ENCODE results near the gene VIM. TPM values are rescaled to one million over a fixed set of nuclear protein-coding genes. Genes with fewer than 3 reads are reported as not detected.

The VIM gene
- total and polyA plus RNA-seq, 4 experiments from 2014 or later: 309 to 696 (median 667) TPM

DNA sequence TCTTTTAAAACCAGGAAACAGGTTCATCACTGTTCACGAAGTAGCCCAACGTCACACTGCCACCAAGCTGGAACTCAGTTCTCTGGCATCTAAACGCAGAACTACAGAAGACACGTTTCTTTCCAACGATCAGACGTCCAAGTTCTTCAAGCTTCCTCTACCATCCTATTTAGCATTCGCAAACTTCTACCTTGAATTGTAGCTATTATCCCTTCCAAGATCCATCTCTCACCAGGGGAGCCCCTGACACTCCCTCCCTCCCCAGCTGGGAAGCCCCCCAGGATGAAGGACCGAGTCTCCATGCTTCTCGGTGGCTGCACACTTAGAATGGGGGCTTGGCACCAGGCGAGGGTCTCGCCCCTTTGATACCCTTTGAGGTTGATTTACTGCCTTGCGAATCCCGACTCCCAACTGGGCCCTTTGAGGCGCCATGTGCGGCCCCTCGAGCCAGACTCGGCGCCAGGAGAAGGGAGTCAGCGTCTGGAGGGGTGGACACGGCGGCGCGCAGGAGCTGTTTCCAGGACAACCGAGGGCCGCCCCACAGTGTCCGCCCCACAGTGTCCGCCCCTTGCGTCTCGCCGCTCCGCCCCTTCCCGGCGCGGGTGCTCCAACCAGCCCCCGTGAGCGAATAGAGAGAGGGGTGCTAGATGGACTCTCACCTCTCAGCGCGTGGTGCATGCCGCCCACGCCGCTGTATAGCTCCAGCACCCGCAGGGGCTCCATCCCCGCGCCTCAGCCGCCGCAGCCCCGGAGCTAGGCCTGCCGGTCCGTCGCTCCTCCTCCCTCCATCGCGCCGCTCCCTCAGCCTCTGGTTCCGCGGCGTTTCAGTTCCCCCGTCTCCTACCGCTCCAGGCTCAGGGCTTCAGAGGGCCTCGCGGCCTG is 26.9 kb upstream of the VIM start, which contains the start of gene TRDMT1:
TRDMT1 (minus strand) TSS at position 761 of the 882 bp plus-strand sequence; CDS start at position 723, 38 bp downstream.
- Histone ChIP-seq H3K9me3 (ENCODE audit: control insufficient read depth in 1 of 2, low read length in 2 of 2) (no peaks in the 10 kb centered on the region), H3K4me1 (ENCODE audit: insufficient read depth, low read length) (peaks cover 27% of the 10 kb centered on the region), H3K27me3 (ENCODE audit: insufficient read depth, low read length) (no peaks in the 10 kb centered on the region), H3K36me3 (ENCODE audit: insufficient read depth, low read length) (no peaks in the 10 kb centered on the region), H3K4me3 (ENCODE audit: low read length in 2 of 2) (peak within 1 kb of the TSS; percentile 72 to 89), H3K27ac (ENCODE audit: low read depth, low read length) (peak within 1 kb of the TSS; percentile 95)
- no peaks in the 10 kb centered on the region for H3K9me3 Mint-ChIP-seq
- peak; percentile 79 to 84 (median 80) for DNase-seq
- no peaks in the 10 kb centered on the region for H3K27me3 Mint-ChIP-seq
- H3K36me3 Mint-ChIP-seq: peaks cover 0 to 9% of the 10 kb centered on the region in 2 donors
- POLR2A ChIA-PET (ENCODE audit: partially characterized antibody): interaction anchor here (0.8 to 11.4 kb wide), 18 partner anchors 9 to 396 kb away, joined by 3 to 483 read pairs (median 4); partner anchors contain the start of genes RSU1 and VIM
- H3K4me3 Mint-ChIP-seq: peak within 1 kb of the TSS; percentile 91 to 98 (median 95)
- CTCF ChIA-PET (ENCODE audit: partially characterized antibody): interaction anchor here (0.8 to 3.5 kb wide), 15 partner anchors 11 to 359 kb away, joined by 3 to 60 read pairs (median 4); partner anchors contain the start of gene VIM
- H3K27ac Mint-ChIP-seq: peak within 1 kb of the TSS; percentile 98 to 99 (median 99)
- intact Hi-C loops (cut with micrococcal nuclease): loop anchor here (1.0 to 5.0 kb wide), 3 partner anchors 29 to 384 kb away; partner anchors contain the start of gene RSU1
- peaks cover 22 to 56% (median 40%) of the 10 kb centered on the region in 4 donors for H3K4me1 Mint-ChIP-seq

DNA sequence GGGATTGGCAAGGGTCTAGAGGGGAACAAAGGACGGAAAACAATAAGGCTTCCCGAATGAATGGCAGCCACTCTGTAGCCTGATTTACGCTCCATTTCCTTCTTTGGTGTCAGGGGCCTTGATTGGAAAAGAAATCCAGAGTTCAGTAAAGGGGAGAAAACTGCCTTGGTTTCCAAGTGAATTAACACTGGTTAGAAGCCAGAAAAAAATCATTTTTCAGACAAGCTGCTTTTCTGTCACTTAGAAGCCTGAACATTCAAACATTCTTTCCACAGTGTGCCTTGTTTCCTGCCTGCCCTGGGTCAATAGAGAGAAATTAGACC is 26.3 kb upstream of the VIM start:
- Mint-ChIP-seq H3K36me3 (peaks cover 0 to 9% of the 10 kb centered on the region in 2 donors), H3K4me1 (peaks cover 25 to 60% (median 46%) of the 10 kb centered on the region in 4 donors), H3K9me3 (no peaks in the 10 kb centered on the region), H3K27ac (peak overlapping the region; percentile 98 to 99 (median 99)), H3K27me3 (no peaks in the 10 kb centered on the region), H3K4me3 (peak overlapping the region; percentile 91 to 98 (median 95))
- ChIA-PET CTCF (ENCODE audit: partially characterized antibody) (interaction anchor here (0.8 to 3.5 kb wide), 10 partner anchors 17 to 357 kb away, joined by 3 to 60 read pairs (median 4); partner anchors contain the start of gene VIM), POLR2A (ENCODE audit: partially characterized antibody) (interaction anchor here (0.8 to 11.4 kb wide), 18 partner anchors 9 to 396 kb away, joined by 3 to 483 read pairs (median 4); partner anchors contain the start of genes RSU1 and VIM)
- peaks cover 33% of the 10 kb centered on the region for H3K4me1 ChIP-seq (ENCODE audit: insufficient read depth, low read length)
- H3K9me3 ChIP-seq (ENCODE audit: control insufficient read depth in 1 of 2, low read length in 2 of 2): no peaks in the 10 kb centered on the region
- no peak for DNase-seq
- intact Hi-C loops (cut with micrococcal nuclease): loop anchor here (1.0 to 5.0 kb wide), 3 partner anchors 29 to 384 kb away; partner anchors contain the start of gene RSU1
- peak overlapping the region; percentile 95 for H3K27ac ChIP-seq (ENCODE audit: low read depth, low read length)
- no peaks in the 10 kb centered on the region for H3K36me3 ChIP-seq (ENCODE audit: insufficient read depth, low read length)
- H3K4me3 ChIP-seq (ENCODE audit: low read length in 2 of 2): peak overlapping the region; percentile 72 to 89
- H3K27me3 ChIP-seq (ENCODE audit: insufficient read depth, low read length): no peaks in the 10 kb centered on the region

DNA sequence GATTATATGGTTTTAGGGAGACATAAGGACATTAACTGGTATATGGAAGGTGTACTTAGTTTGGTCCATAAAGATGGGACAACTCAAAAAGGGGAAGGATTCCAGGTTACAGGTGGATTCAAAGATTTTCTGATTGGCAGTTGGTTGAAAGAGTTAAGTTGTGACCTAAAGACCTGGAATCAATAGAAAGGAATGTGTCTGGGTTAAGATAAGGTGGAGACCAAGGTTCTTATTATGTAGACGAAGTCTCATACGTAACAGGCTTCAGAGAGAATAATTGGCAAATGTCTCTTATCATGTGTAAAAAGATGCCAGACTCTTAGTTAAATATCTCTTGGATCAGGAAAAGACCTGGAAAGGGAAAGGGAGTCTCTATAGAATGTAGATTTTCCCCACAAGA is 25.5 kb upstream of the VIM start:
- H3K36me3 Mint-ChIP-seq: peaks cover 0 to 9% of the 10 kb centered on the region in 2 donors
- peaks cover 26 to 60% (median 49%) of the 10 kb centered on the region in 4 donors for H3K4me1 Mint-ChIP-seq
- H3K27ac ChIP-seq (ENCODE audit: low read depth, low read length): peak overlapping the region; percentile 95
- H3K27me3 ChIP-seq (ENCODE audit: insufficient read depth, low read length): no peaks in the 10 kb centered on the region
- ChIA-PET CTCF (ENCODE audit: partially characterized antibody) (interaction anchor here (3.5 kb wide), 1 partner anchor 27 kb away, joined by 60 read pairs; the partner anchor contains the start of gene VIM), POLR2A (ENCODE audit: partially characterized antibody) (interaction anchor here (2.0 to 11.4 kb wide), 6 partner anchors 11 to 178 kb away, joined by 10 to 483 read pairs (median 14); partner anchors contain the start of gene VIM)
- H3K4me1 ChIP-seq (ENCODE audit: insufficient read depth, low read length): peaks cover 36% of the 10 kb centered on the region
- H3K4me3 ChIP-seq (ENCODE audit: low read length in 2 of 2): no peak overlapping the region
- H3K9me3 ChIP-seq (ENCODE audit: control insufficient read depth in 1 of 2, low read length in 2 of 2): no peaks in the 10 kb centered on the region
- peak overlapping the region in 4 of 8 donors; percentile 11 to 50 (median 40) for H3K4me3 Mint-ChIP-seq
- intact Hi-C loops (cut with micrococcal nuclease): loop anchor here (5.0 kb wide), 1 partner anchor 385 kb away; the partner anchor contains the start of gene RSU1
- H3K27me3 Mint-ChIP-seq: no peaks in the 10 kb centered on the region
- H3K9me3 Mint-ChIP-seq: no peaks in the 10 kb centered on the region
- H3K27ac Mint-ChIP-seq: peak overlapping the region; percentile 57 to 99 (median 98)
- H3K36me3 ChIP-seq (ENCODE audit: insufficient read depth, low read length): no peaks in the 10 kb centered on the region
- DNase-seq: no peak

DNA sequence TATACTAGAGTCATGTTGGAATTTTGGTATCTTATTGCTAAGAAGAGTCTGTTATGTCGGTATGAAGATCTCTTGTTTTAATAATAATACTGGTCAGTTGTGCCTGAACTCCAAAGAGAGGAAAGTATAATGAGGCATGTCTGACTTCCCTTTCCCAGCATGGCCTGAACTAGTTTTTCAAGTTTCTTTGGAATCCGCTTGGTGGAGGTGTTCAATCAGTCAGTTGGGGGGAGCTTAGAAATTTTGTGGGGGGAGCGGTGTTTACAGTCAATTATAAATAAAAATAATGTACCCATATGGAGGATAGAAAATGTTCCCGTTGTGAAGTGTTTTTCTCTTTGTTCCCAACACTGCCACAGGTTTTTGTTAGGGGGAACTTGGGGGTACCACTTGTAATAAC is 25.0 kb upstream of the VIM start:
- H3K4me1 Mint-ChIP-seq: peaks cover 26 to 60% (median 49%) of the 10 kb centered on the region in 4 donors
- intact Hi-C loops (cut with micrococcal nuclease): loop anchor here (5.0 kb wide), 1 partner anchor 386 kb away; the partner anchor contains the start of gene RSU1
- no peak for DNase-seq
- H3K36me3 Mint-ChIP-seq: peaks cover 0 to 9% of the 10 kb centered on the region in 2 donors
- H3K4me1 ChIP-seq (ENCODE audit: insufficient read depth, low read length): peaks cover 36% of the 10 kb centered on the region
- peak overlapping the region in 6 of 7 donors; percentile 0 to 99 (median 51) for H3K27ac Mint-ChIP-seq
- H3K9me3 Mint-ChIP-seq: no peaks in the 10 kb centered on the region
- H3K27ac ChIP-seq (ENCODE audit: low read depth, low read length): no peak overlapping the region
- POLR2A ChIA-PET (ENCODE audit: partially characterized antibody): interaction anchor here (11.4 kb wide), 1 partner anchor 29 kb away, joined by 483 read pairs; the partner anchor contains the start of gene VIM
- H3K27me3 ChIP-seq (ENCODE audit: insufficient read depth, low read length): no peaks in the 10 kb centered on the region
- no peaks in the 10 kb centered on the region for H3K9me3 ChIP-seq (ENCODE audit: control insufficient read depth in 1 of 2, low read length in 2 of 2)
- CTCF ChIA-PET (ENCODE audit: partially characterized antibody): no interaction called here
- H3K36me3 ChIP-seq (ENCODE audit: insufficient read depth, low read length): no peaks in the 10 kb centered on the region
- H3K4me3 ChIP-seq (ENCODE audit: low read length in 2 of 2): no peak overlapping the region
- no peaks in the 10 kb centered on the region for H3K27me3 Mint-ChIP-seq
- H3K4me3 Mint-ChIP-seq: peak overlapping the region in 3 of 8 donors; percentile 27 to 67 (median 50)

DNA sequence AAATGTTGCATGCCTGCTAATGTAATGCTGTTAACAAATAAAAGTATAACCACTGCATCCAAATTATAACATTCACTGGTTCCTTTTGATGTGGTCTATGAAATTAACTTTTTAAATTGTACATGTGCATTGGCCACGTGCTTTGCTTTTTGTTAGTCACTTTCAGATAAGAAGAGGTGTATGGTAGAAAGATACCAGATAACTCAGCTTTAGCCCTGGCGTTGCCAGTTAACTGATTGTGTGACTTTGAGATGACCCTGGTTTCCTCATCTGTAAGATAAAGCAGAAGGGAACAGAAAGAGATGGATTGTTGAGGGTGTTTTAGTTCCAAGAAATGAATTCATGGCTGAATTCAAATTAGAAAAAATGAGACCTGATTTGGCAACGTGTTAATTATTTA is 24.6 kb upstream of the VIM start:
- H3K27ac ChIP-seq (ENCODE audit: low read depth, low read length): no peak overlapping the region
- H3K27me3 Mint-ChIP-seq: no peaks in the 10 kb centered on the region
- DNase-seq: no peak
- no peaks in the 10 kb centered on the region for H3K9me3 Mint-ChIP-seq
- peaks cover 36% of the 10 kb centered on the region for H3K4me1 ChIP-seq (ENCODE audit: insufficient read depth, low read length)
- no peaks in the 10 kb centered on the region for H3K9me3 ChIP-seq (ENCODE audit: control insufficient read depth in 1 of 2, low read length in 2 of 2)
- H3K4me1 Mint-ChIP-seq: peaks cover 26 to 62% (median 50%) of the 10 kb centered on the region in 4 donors
- H3K36me3 Mint-ChIP-seq: peaks cover 0 to 9% of the 10 kb centered on the region in 2 donors
- intact Hi-C loops (cut with micrococcal nuclease): loop anchor here (5.0 kb wide), 1 partner anchor 386 kb away; the partner anchor contains the start of gene RSU1
- H3K36me3 ChIP-seq (ENCODE audit: insufficient read depth, low read length): no peaks in the 10 kb centered on the region
- CTCF ChIA-PET (ENCODE audit: partially characterized antibody): no interaction called here
- H3K27me3 ChIP-seq (ENCODE audit: insufficient read depth, low read length): no peaks in the 10 kb centered on the region
- POLR2A ChIA-PET (ENCODE audit: partially characterized antibody): interaction anchor here (11.4 kb wide), 1 partner anchor 28 kb away, joined by 483 read pairs; the partner anchor contains the start of gene VIM
- H3K4me3 ChIP-seq (ENCODE audit: low read length in 2 of 2): no peak overlapping the region
- peak overlapping the region in 1 of 8 donors; percentile 45 for H3K4me3 Mint-ChIP-seq
- H3K27ac Mint-ChIP-seq: peak overlapping the region in 4 of 7 donors; percentile 2 to 99 (median 68)

DNA sequence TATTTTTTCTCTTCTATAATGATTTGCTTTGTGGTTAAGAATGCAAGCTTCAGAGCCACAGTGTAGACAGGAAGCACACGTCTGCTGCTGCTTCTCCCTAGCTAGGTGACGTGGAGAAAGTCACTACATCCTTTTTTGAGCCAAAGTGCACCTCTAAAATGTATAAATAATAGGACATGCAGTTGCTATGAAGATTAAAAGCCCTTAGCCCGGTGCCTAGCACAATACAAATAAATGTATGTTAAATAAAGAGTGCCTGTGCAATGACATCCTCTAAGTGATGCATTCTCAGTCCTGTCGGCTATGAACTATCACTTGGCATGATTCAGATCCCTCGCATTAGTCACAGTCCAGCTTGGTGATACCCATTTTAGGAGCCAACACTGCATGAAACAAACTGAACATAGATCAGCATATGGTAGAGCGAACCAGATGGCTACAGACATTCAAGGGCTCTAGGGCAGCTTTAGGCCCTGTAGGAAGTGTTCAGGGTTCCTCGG is 21.8 kb upstream of the VIM start:
- H3K4me1 ChIP-seq (ENCODE audit: insufficient read depth, low read length): peaks cover 23% of the 10 kb centered on the region
- H3K27me3 ChIP-seq (ENCODE audit: insufficient read depth, low read length): no peaks in the 10 kb centered on the region
- Mint-ChIP-seq H3K4me1 (peaks cover 9 to 45% (median 35%) of the 10 kb centered on the region in 4 donors), H3K36me3 (peaks cover 0 to 3% of the 10 kb centered on the region in 2 donors), H3K27me3 (no peaks in the 10 kb centered on the region), H3K27ac (peak overlapping the region; percentile 79 to 100 (median 97)), H3K4me3 (peak overlapping the region in 7 of 8 donors; percentile 30 to 78 (median 57)), H3K9me3 (no peaks in the 10 kb centered on the region)
- H3K4me3 ChIP-seq (ENCODE audit: low read length in 2 of 2): no peak overlapping the region
- POLR2A ChIA-PET (ENCODE audit: partially characterized antibody): interaction anchor here (0.7 to 11.4 kb wide), 5 partner anchors 9 to 1844 kb away, joined by 3 to 483 read pairs (median 4); partner anchors contain the start of genes RSU1 and VIM
- no peaks in the 10 kb centered on the region for H3K9me3 ChIP-seq (ENCODE audit: control insufficient read depth in 1 of 2, low read length in 2 of 2)
- peak; percentile 55 to 86 (median 69) for DNase-seq
- intact Hi-C loops (cut with micrococcal nuclease): loop anchor here (1.0 kb wide), 1 partner anchor 24 kb away; no protein-coding TSS in a partner anchor
- CTCF ChIA-PET (ENCODE audit: partially characterized antibody): interaction anchor here (0.9 to 3.4 kb wide), 4 partner anchors 15 to 53 kb away, joined by 3 to 46 read pairs (median 8); partner anchors contain the start of gene VIM
- peak overlapping the region; percentile 78 for H3K27ac ChIP-seq (ENCODE audit: low read depth, low read length)
- no peaks in the 10 kb centered on the region for H3K36me3 ChIP-seq (ENCODE audit: insufficient read depth, low read length)

Data from CD4-positive, alpha-beta memory T cell (primary cell).